AG10803 (cell line): ENCODE results near the gene BDKRB2.

ENCODE experiments used
- DNase-seq: peaks from one replicate; pipeline ENCODE4 v3.0.0; 2010; ENCODE audit warnings: low read depth
- H3K4me3 ChIP-seq: 2 replicates; pipeline ENCODE4 v1.5.1; 2011; ENCODE audit warnings: mild to moderate bottlenecking, low read length, control low read depth
- TF ChIP-seq, protein P1 (sequence below): conservative IDR thresholded peaks from 2 replicates; pipeline ENCODE4 v1.5.1; 2011; ENCODE audit warnings: mild to moderate bottlenecking, low read length, control low read depth, inconsistent platforms

BDKRB2 gene

DNA sequence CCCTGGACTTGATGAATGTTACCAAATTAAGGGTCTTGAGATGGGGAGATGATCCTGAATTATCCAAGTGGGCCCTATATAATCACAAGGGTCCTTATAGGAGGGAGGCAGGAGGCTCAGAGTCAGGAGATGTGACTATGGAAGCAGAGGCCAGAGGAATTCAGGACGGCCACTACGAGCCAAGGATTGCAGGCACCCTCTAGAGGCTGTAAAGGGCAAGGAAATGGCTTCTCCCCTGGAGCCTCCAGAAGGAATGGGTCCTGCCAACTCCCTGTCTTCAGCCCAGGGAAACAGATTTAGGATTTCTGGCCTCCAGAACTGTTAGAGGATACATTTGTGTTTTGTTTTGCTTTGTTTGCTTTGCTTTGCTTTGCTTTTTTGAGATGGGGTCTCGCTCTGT lies 60.2 kb downstream of the BDKRB2 start:
- peak; percentile 52 for DNase-seq
- TF ChIP-seq, protein P1, sequence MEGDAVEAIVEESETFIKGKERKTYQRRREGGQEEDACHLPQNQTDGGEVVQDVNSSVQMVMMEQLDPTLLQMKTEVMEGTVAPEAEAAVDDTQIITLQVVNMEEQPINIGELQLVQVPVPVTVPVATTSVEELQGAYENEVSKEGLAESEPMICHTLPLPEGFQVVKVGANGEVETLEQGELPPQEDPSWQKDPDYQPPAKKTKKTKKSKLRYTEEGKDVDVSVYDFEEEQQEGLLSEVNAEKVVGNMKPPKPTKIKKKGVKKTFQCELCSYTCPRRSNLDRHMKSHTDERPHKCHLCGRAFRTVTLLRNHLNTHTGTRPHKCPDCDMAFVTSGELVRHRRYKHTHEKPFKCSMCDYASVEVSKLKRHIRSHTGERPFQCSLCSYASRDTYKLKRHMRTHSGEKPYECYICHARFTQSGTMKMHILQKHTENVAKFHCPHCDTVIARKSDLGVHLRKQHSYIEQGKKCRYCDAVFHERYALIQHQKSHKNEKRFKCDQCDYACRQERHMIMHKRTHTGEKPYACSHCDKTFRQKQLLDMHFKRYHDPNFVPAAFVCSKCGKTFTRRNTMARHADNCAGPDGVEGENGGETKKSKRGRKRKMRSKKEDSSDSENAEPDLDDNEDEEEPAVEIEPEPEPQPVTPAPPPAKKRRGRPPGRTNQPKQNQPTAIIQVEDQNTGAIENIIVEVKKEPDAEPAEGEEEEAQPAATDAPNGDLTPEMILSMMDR = peak; percentile 66
- no peak overlapping the region for H3K4me3 ChIP-seq

DNA sequence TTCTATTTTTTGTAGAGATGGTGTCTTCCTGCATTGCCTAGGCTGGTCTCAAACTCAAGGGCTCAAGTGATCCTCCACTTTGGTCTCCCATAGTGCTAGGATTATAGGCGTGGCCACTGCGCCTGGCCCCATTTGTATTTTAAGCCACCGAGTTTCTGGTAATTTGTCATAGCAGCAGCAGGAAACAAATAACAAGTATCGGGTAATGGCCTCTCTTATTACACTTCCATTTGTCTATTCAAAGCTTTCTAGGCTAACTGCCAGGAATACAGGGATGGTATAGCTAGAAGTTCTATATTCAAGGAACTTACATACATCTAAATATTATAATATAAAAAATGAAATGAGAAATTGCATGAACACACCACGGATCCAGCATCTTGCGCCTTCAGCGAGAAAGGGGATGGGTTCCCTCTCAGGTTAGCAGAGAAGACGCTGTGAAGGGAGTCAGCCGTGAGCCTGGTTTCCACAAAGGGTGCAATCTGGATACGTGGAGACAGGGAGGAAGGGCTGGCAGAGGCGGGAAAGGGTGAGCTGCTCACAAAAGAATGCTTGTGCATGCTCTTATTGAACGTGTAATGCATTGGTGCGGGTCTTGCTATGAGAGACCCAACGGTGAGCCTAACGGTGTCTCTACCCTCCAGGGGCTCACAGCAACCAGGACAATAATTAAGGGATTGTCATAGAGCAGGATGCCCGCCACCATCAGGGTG lies 60.9 kb downstream of the BDKRB2 start:
- TF ChIP-seq, protein P1 = no peak
- no peak overlapping the region for H3K4me3 ChIP-seq
- no peak for DNase-seq

DNA sequence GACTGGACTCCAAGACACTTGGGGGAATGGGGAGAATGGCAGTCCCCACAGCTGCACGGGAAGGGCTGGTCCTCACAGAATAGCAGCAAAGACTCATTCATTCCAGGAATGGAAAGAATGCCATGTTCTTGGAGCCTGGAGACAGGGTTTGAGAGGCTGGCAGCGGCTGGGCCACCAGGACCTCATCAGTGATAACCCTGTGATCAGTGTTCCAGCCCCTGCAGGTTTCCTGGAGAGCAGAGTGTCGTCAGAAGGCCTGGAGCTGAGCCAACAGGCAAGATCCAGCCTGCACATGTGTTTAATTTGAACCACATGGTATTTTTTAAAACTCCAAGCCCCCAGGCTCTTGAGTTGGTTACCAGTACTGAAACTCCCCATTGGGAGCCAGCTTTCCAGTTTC lies 62.7 kb downstream of the BDKRB2 start:
- DNase-seq = peak; percentile 82
- no peak overlapping the region for H3K4me3 ChIP-seq

DNA sequence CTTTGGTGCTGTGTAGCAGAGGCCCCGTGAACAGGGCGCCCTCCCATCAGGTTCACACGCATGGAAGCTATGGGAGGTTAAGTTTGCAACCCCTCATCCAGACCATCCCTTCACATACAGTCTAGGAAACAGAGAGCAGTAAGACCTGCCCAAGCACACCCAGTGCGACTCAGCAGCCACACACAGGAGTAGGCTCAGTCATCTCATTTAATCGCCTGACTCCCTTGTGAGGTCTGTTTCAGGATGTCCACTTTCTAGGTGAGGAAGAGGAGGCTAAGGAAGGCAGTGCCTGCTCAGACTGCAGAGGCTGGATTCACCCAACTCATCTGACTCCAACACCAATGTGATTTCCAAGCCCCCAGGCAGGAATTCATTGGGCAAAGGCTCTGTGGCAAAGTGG lies 63.3 kb downstream of the BDKRB2 start:
- no peak for DNase-seq
- TF ChIP-seq, protein P1 = no peak
- no peak overlapping the region for H3K4me3 ChIP-seq

More for the DNA sequence above, 62.7 kb downstream of the BDKRB2 start:
- TF ChIP-seq, protein P1 = no peak

DNA sequence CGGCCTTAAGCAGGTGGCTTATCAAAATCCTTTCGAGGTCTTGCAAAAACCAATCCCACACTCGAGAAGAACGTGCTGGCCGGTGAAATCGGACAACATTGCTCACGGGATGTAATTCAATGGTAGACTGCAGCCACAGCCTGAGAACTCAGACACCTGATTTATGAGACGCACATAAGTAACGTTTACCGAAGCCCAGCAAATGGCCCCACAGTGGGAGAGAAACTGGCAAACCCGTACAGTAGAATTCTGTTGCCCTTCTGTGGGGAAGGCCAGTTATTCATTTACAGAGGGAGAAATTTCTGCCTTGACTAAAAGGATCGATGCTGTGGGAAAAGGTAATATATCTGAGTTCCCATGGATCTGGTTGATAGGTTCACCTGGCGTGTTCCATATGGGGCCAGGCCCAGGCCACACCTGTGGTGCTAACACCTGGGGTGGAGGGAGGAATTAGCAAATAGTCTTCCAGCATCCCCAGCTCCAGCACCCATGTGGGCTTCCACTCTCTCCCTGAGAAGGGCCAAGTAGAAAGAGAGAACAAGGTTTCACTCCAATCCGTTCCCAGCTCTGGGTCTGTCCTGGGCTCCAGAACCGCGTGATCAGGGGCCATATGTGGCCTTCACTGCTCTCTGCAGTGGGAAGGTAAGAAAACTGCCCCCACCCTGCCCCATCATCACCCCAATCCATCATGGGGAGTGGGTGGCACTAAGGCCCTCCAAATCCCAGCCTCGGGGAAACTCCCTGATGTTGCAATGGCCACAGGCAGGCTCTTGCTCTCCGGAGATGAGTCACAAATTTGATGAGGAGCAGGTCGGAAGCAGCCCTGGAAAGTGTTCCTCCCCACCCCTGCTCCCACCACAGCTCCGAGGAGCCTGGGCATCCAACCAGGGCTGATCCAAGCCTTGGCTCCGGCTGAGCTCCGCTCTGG lies 64.1 kb downstream of the BDKRB2 start:
- TF ChIP-seq, protein P1 = no peak

DNA sequence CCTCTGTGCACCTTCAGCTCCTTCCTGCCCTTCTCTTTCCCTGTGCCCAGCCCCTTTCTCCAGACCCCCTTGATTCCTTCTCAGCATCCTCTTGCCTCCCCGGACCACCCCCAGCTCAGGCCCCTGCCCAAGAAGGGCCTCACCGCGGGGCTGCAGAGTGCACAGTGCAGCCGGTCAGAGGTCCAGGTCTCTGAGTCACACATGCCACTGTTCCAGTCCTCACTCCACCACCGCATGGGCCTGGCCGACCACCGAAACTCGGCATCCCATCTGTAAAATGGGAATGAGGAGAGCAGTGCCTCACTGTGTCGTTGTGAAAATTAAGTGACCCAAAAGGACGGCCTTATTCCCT lies 64.7 kb downstream of the BDKRB2 start:
- no peak for DNase-seq
- TF ChIP-seq, protein P1 = no peak
- no peak overlapping the region for H3K4me3 ChIP-seq

More for the DNA sequence above, 64.1 kb downstream of the BDKRB2 start:
- no peak overlapping the region for H3K4me3 ChIP-seq
- DNase-seq = peak; percentile 94
